Cardiac muscle cell (in vitro differentiated cells and primary cell): ENCODE results near the gene NBEA. TPM values are rescaled to one million over a fixed set of nuclear protein-coding genes. Genes with fewer than 3 reads are reported as not detected.

Source experiments
- DNase-seq, 2 donors: peaks; one replicate each; pipeline versions ENCODE4 v3.0.0 to v3.0.0-alpha.2; 2010 to 2017; ENCODE audit warnings: low read depth in 1 of 2, low spot score in 1 of 2
- H3K27ac ChIP-seq: fragments of 200-600 bp; sonication (generic); 2 replicates; pipeline ENCODE4 v1.5.1; 2016
- H3K27me3 ChIP-seq: fragments of 200-600 bp; sonication (generic); 2 replicates; pipeline ENCODE4 v1.6.0; 2016; ENCODE audit warnings: control low read depth
- H3K36me3 ChIP-seq: fragments of 200-600 bp; sonication (generic); 2 replicates; pipeline ENCODE4 v1.5.1; 2016; ENCODE audit warnings: control low read depth
- H3K4me1 ChIP-seq: fragments of 200-600 bp; sonication (generic); 2 replicates; pipeline ENCODE4 v1.8.1; 2017; ENCODE audit warnings: low read depth, mild to moderate bottlenecking, mixed run types
- H3K4me3 ChIP-seq: fragments of 200-600 bp; sonication (generic); 2 replicates; pipeline ENCODE4 v1.5.1; 2016; ENCODE audit warnings: mild to moderate bottlenecking
- H3K9me3 ChIP-seq: fragments of 200-600 bp; sonication (generic); 2 replicates; pipeline ENCODE4 v1.5.1; 2017; ENCODE audit warnings: low read depth, mild to moderate bottlenecking, control low read depth
- polyA plus RNA-seq: library from polyadenylated mRNA; unstranded; fragments of >200 nt; fragmentation: Nextera tagmentation; extraction: Ambion mirVana; gene quantifications from 2 replicates; pipeline ENCODE4 v1.2.1, GENCODE V29; 2016
- total RNA-seq: library from RNA; depleted of rRNA; stranded (reverse); fragments of >200 nt; gene quantifications from 2 replicates; pipeline ENCODE4 v1.2.3, GENCODE V29; 2016
- TF ChIP-seq, protein P1 (sequence below): IDR thresholded peaks from 2 replicates; pipeline ENCODE4 v1.5.1; 2012; ENCODE audit warnings: low read depth, mild to moderate bottlenecking, low read length

NBEA gene
- total and polyA plus RNA-seq, 2 experiments from 2014 or later = 4.6 to 13.2 TPM

DNA sequence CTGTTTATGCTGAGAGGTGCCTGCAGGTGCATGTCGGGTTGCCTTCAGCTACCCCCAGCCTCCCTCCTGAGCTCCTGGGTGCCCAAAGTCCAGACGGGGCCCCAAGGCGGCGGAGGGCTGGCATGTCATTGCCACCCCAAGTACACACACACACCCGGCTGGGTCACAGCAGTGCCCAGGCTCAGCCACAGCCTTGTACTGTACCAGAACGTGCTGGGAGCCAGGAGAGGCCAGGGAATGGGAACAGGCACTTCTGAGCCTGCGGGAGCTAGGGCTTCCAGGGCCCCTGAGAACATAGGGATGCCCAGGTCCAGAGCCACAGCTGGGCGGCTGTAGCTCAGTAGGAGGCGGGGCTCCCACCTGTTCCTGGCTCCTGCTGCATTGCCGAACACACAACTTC lies 585.4 kb downstream of the NBEA start:
- TF ChIP-seq, protein P1, sequence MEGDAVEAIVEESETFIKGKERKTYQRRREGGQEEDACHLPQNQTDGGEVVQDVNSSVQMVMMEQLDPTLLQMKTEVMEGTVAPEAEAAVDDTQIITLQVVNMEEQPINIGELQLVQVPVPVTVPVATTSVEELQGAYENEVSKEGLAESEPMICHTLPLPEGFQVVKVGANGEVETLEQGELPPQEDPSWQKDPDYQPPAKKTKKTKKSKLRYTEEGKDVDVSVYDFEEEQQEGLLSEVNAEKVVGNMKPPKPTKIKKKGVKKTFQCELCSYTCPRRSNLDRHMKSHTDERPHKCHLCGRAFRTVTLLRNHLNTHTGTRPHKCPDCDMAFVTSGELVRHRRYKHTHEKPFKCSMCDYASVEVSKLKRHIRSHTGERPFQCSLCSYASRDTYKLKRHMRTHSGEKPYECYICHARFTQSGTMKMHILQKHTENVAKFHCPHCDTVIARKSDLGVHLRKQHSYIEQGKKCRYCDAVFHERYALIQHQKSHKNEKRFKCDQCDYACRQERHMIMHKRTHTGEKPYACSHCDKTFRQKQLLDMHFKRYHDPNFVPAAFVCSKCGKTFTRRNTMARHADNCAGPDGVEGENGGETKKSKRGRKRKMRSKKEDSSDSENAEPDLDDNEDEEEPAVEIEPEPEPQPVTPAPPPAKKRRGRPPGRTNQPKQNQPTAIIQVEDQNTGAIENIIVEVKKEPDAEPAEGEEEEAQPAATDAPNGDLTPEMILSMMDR = no peak
- DNase-seq = no peak
- no peaks in the 10 kb centered on the region for H3K36me3 ChIP-seq

DNA sequence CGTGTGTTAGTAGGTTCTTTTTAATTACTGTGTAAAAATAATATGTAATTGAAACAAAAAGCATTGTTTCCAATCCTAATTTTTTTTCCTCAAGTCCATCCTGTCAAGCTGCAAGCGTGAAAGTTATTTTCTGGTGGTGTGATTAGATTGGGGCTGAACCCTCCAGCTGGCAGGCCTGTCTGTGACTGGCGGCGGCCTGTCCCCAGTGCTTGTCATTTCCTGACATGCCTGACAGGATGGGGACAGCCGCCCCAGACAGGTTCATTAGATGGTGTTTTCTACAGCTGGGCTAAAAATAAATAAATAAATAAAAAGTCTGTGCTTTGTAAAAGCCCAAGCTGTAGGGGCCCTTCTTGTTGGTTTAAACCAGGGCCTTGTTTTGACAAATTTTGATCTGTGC lies 588.1 kb downstream of the NBEA start:
- Histone ChIP-seq H3K27ac (no peak overlapping the region), H3K9me3 (no peaks in the 10 kb centered on the region), H3K27me3 (no peaks in the 10 kb centered on the region), H3K4me1 (peaks cover 20% of the 10 kb centered on the region), H3K36me3 (no peaks in the 10 kb centered on the region), H3K4me3 (no peak overlapping the region)
- TF ChIP-seq, protein P1 = no peak
- DNase-seq = no peak

More for the DNA sequence above, 585.4 kb downstream of the NBEA start:
- peaks cover 10% of the 10 kb centered on the region for H3K4me1 ChIP-seq
- no peaks in the 10 kb centered on the region for H3K27me3 ChIP-seq
- no peak overlapping the region for H3K27ac ChIP-seq
- H3K9me3 ChIP-seq = no peaks in the 10 kb centered on the region
- H3K4me3 ChIP-seq = no peak overlapping the region

- peaks cover 20% of the 10 kb centered on the region for H3K4me1 ChIP-seq
- no peak overlapping the region for H3K4me3 ChIP-seq
- no peaks in the 10 kb centered on the region for H3K36me3 ChIP-seq
- H3K9me3 ChIP-seq = no peaks in the 10 kb centered on the region
- DNase-seq = no peak
- H3K27me3 ChIP-seq = no peaks in the 10 kb centered on the region
- H3K27ac ChIP-seq = no peak overlapping the region
- TF ChIP-seq, protein P1 = no peak
Observed at GRCh38 chr13:35530581-35530980, 588.5 kb downstream of the NBEA start.

DNA sequence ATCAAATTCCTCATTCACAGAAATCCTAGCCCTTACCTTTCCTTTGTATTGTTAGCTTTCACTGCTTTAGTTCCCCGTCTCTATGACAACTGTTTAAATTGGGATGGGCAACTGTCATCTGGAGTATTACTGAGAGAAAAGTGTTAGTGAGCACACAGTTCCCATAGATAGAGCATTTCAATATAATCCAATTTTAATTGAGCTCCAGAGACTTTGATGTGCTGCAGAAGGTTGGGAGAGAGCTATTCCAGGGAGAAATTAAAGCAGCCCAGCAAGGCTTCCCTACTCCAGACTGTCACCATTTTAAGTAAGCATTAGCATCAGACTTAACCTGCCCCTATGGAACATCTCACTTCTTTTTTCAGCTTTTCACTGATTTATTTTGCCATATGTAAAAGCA lies 589.5 kb downstream of the NBEA start:
- no peaks in the 10 kb centered on the region for H3K36me3 ChIP-seq
- no peaks in the 10 kb centered on the region for H3K27me3 ChIP-seq
- H3K9me3 ChIP-seq = no peaks in the 10 kb centered on the region
- peaks cover 20% of the 10 kb centered on the region for H3K4me1 ChIP-seq
- TF ChIP-seq, protein P1 = no peak
- no peak overlapping the region for H3K4me3 ChIP-seq
- H3K27ac ChIP-seq = no peak overlapping the region
- DNase-seq = no peak

DNA sequence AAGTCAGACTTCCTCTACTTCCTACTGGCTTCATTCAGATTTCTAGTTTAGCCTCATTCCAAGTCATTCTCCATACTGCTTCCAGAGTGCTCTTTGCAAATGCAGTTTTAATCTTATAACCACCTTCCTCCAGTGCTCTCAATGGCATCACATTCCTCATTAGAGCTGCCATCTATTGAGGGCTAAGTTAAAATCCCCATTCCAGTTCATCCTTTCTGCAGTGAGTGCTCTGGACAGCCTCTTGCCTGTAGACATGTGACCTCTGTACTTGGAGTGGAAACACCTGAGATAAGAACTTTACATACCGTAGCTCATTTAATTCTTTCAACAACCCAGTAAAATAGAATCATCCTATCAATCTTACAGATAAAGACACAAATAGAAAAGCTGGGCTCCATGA lies 592.3 kb downstream of the NBEA start:
- TF ChIP-seq, protein P1 = no peak

DNA sequence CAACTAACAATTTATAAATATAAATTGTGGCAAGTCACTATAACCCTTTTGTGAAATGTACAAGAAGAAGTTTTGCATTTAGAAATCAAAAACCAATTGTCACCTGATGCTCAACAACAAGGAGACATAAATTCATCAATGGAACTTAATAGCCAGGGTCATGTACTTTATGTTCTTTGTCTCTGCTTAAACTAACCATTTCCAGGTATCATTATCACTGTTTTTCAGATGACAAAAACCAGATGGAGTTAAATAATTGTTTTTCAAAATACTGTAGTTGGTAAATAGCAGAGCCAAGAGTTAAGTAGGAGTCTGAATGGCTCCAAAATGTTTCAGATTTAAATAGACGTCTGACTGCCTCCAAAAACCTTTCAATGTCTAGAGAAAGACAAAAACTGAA lies 606.7 kb downstream of the NBEA start:
- Histone ChIP-seq H3K27me3 (no peaks in the 10 kb centered on the region), H3K27ac (no peak overlapping the region), H3K4me3 (no peak overlapping the region), H3K4me1 (no peaks in the 10 kb centered on the region), H3K9me3 (no peaks in the 10 kb centered on the region), H3K36me3 (no peaks in the 10 kb centered on the region)
- TF ChIP-seq, protein P1 = no peak
- DNase-seq = no peak

More for the DNA sequence above, 592.3 kb downstream of the NBEA start:
- no peaks in the 10 kb centered on the region for H3K36me3 ChIP-seq
- no peaks in the 10 kb centered on the region for H3K27me3 ChIP-seq
- no peak overlapping the region for H3K27ac ChIP-seq
- no peaks in the 10 kb centered on the region for H3K9me3 ChIP-seq
- no peak overlapping the region for H3K4me3 ChIP-seq
- peaks cover 20% of the 10 kb centered on the region for H3K4me1 ChIP-seq
- DNase-seq = peak in 1 of 2 donors; percentile 12
